ENCODE measurements around the gene SNAPC3.
"Not testable (repeated sequence)": the region's sequence is repeated elsewhere in the genome, so short reads cannot be mapped to it uniquely, and the experiment has no call there.

SNAPC3 gene

GRCh38 chr9:15422372-15423230 lies at the start of gene SNAPC3:
TSS of gene SNAPC3 (plus strand) at chr9:15422876. CDS start at chr9:15422880, 4 bp downstream.
- peak; percentile 94 for DNase-seq

GRCh38 chr9:15373881-15374280 lies 48.8 kb upstream of the SNAPC3 start:
- no peak for DNase-seq

GRCh38 chr9:15374310-15374709 lies 48.4 kb upstream of the SNAPC3 start:
- DNase-seq, result no peak

GRCh38 chr9:15374825-15375224 lies 47.9 kb upstream of the SNAPC3 start:
- no peak for DNase-seq

GRCh38 chr9:15377625-15378540 lies 44.8 kb upstream of the SNAPC3 start:
- DNase-seq, result no peak

GRCh38 chr9:15379317-15379716 lies 43.4 kb upstream of the SNAPC3 start:
- DNase-seq, result not testable (repeated sequence)

GRCh38 chr9:15379888-15380287 lies 42.8 kb upstream of the SNAPC3 start:
- DNase-seq, result not testable (repeated sequence)

- no peak for DNase-seq
These were observed 41.2 kb upstream of the SNAPC3 start for GRCh38 chr9:15381491-15381890.

GRCh38 chr9:15386465-15386864 lies 36.2 kb upstream of the SNAPC3 start:
- no peak for DNase-seq

GRCh38 chr9:15389173-15389572 lies 33.5 kb upstream of the SNAPC3 start:
- DNase-seq, result no peak

GRCh38 chr9:15389631-15390030 lies 33.0 kb upstream of the SNAPC3 start:
- DNase-seq, result no peak

- no peak for DNase-seq
These were observed 32.5 kb upstream of the SNAPC3 start for GRCh38 chr9:15390201-15390600.

- DNase-seq, result no peak
These were observed 30.3 kb upstream of the SNAPC3 start for GRCh38 chr9:15392363-15392762.

GRCh38 chr9:15400281-15400941 lies 22.3 kb upstream of the SNAPC3 start:
- DNase-seq, result no peak

- no peak for DNase-seq
These were observed 21.4 kb upstream of the SNAPC3 start for GRCh38 chr9:15401266-15401665.

GRCh38 chr9:15403155-15403554 lies 19.5 kb upstream of the SNAPC3 start:
- no peak for DNase-seq

- no peak for DNase-seq
These were observed 18.5 kb upstream of the SNAPC3 start for GRCh38 chr9:15404171-15404570.

GRCh38 chr9:15416880-15417279 lies 5.8 kb upstream of the SNAPC3 start:
- no peak for DNase-seq

- DNase-seq, result no peak
These were observed 5.0 kb upstream of the SNAPC3 start for GRCh38 chr9:15417626-15418025.

GRCh38 chr9:15420796-15421195 lies 1.9 kb upstream of the SNAPC3 start:
- DNase-seq, result no peak

GRCh38 chr9:15421532-15421931 lies 1.1 kb upstream of the SNAPC3 start:
- DNase-seq, result no peak

- DNase-seq, result no peak
These were observed 695 bp upstream of the SNAPC3 start for GRCh38 chr9:15421990-15422371.
